ENCODE results near the gene PLXNB2. TPM values are rescaled to one million over a fixed set of nuclear protein-coding genes. Genes with fewer than 3 reads are reported as not detected.
"Not testable (repeated sequence)": the region's sequence is repeated elsewhere in the genome, so short reads cannot be mapped to it uniquely, and the experiment has no call there.

The PLXNB2 gene
- polyA plus RNA-seq, 3 donors: 38.2 to 368 (median 70.5) TPM

- Histone ChIP-seq H3K36me3 (replicated peaks in 1 of 2; ENCODE audit: control insufficient read depth in 1 of 2, insufficient read depth in 2 of 2, low read length in 2 of 2) (no peaks in the 10 kb centered on the region), H3K79me2 (ENCODE audit: insufficient read depth, low read length) (no peaks in the 10 kb centered on the region), H2AFZ (ENCODE audit: insufficient read depth, low read depth, low read length, poor library complexity, severe bottlenecking) (no peak overlapping the region), H3K4me2 (replicated peaks; ENCODE audit: extremely low read depth, low read length, poor library complexity, severe bottlenecking) (no peak overlapping the region), H4K20me1 (ENCODE audit: insufficient read depth, low read length) (no peaks in the 10 kb centered on the region), H3K27ac (ENCODE audit: low read depth in 1 of 2, low read length in 2 of 2) (no peak overlapping the region), H3K9me3 (replicated peaks in 1 of 2; ENCODE audit: control insufficient read depth in 1 of 2, insufficient read depth in 1 of 2, low read length in 2 of 2) (no peaks in the 10 kb centered on the region), H3K4me3 (replicated peaks in 1 of 3; ENCODE audit: low read depth in 2 of 3, low read length in 3 of 3) (no peak overlapping the region), H3K27me3 (ENCODE audit: control insufficient read depth in 2 of 2, insufficient read depth in 2 of 2, low read length in 2 of 2) (no peaks in the 10 kb centered on the region), H3K4me1 (ENCODE audit: control insufficient read depth in 1 of 2, insufficient read depth in 2 of 2, low read length in 2 of 2) (peaks cover 6 to 8% of the 10 kb centered on the region in 2 donors), H3K9ac (ENCODE audit: insufficient read depth, low read length, poor library complexity, severe bottlenecking) (no peak overlapping the region)
- H3K27me3 Mint-ChIP-seq (ENCODE audit: low read depth in 3 of 3): peaks cover 2 to 6% (median 5%) of the 10 kb centered on the region in 3 donors
- no peak for DNase-seq
- no peaks in the 10 kb centered on the region for H3K36me3 Mint-ChIP-seq
- no peak overlapping the region for H3K27ac Mint-ChIP-seq
- WGBS (ENCODE audit: insufficient coverage): 97% methylated on average over 13 of the region's 13 CpGs
- peaks cover 7% of the 10 kb centered on the region for H3K4me1 Mint-ChIP-seq
- TF ChIP-seq, protein P1, sequence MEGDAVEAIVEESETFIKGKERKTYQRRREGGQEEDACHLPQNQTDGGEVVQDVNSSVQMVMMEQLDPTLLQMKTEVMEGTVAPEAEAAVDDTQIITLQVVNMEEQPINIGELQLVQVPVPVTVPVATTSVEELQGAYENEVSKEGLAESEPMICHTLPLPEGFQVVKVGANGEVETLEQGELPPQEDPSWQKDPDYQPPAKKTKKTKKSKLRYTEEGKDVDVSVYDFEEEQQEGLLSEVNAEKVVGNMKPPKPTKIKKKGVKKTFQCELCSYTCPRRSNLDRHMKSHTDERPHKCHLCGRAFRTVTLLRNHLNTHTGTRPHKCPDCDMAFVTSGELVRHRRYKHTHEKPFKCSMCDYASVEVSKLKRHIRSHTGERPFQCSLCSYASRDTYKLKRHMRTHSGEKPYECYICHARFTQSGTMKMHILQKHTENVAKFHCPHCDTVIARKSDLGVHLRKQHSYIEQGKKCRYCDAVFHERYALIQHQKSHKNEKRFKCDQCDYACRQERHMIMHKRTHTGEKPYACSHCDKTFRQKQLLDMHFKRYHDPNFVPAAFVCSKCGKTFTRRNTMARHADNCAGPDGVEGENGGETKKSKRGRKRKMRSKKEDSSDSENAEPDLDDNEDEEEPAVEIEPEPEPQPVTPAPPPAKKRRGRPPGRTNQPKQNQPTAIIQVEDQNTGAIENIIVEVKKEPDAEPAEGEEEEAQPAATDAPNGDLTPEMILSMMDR (IDR thresholded peaks at IDR 0.05): no peak
- no peak overlapping the region for H3K4me3 Mint-ChIP-seq
- intact Hi-C loops (cut with micrococcal nuclease): no loop called here
- no peaks in the 10 kb centered on the region for H3K9me3 Mint-ChIP-seq
These were observed 30.0 kb upstream of the PLXNB2 start for GRCh38 chr22:50337262-50338041.

GRCh38 chr22:50334433-50334832, 27.0 kb upstream of the PLXNB2 start:
- H3K27ac Mint-ChIP-seq; H3K4me1 ChIP-seq (ENCODE audit: control insufficient read depth in 1 of 2, insufficient read depth in 2 of 2, low read length in 2 of 2); H3K4me3 Mint-ChIP-seq; H3K9me3 Mint-ChIP-seq; H3K79me2 ChIP-seq (ENCODE audit: insufficient read depth, low read length); H3K36me3 ChIP-seq (replicated peaks in 1 of 2; ENCODE audit: control insufficient read depth in 1 of 2, insufficient read depth in 2 of 2, low read length in 2 of 2); H2AFZ ChIP-seq (ENCODE audit: insufficient read depth, low read depth, low read length, poor library complexity, severe bottlenecking); H3K27me3 Mint-ChIP-seq (ENCODE audit: low read depth in 3 of 3); H3K27ac ChIP-seq (ENCODE audit: low read depth in 1 of 2, low read length in 2 of 2); H3K4me2 ChIP-seq (replicated peaks; ENCODE audit: extremely low read depth, low read length, poor library complexity, severe bottlenecking); H3K4me1 Mint-ChIP-seq; H3K27me3 ChIP-seq (ENCODE audit: control insufficient read depth in 2 of 2, insufficient read depth in 2 of 2, low read length in 2 of 2); H3K9ac ChIP-seq (ENCODE audit: insufficient read depth, low read length, poor library complexity, severe bottlenecking); H3K36me3 Mint-ChIP-seq; H3K9me3 ChIP-seq (replicated peaks in 1 of 2; ENCODE audit: control insufficient read depth in 1 of 2, insufficient read depth in 1 of 2, low read length in 2 of 2); H3K4me3 ChIP-seq (replicated peaks in 1 of 3; ENCODE audit: low read depth in 2 of 3, low read length in 3 of 3); H4K20me1 ChIP-seq (ENCODE audit: insufficient read depth, low read length); intact Hi-C loops (cut with micrococcal nuclease); DNase-seq: not testable (repeated sequence)
- 100% methylated on average over 3 of the region's 5 CpGs for WGBS (ENCODE audit: insufficient coverage)
